ENCODE data around the gene NSD1. TPM values are rescaled to one million over a fixed set of nuclear protein-coding genes. Genes with fewer than 3 reads are reported as not detected.
"Not testable (repeated sequence)": the region's sequence is repeated elsewhere in the genome, so short reads cannot be mapped to it uniquely, and the experiment has no call there.

Gene NSD1
- total and polyA plus RNA-seq, 7 experiments from 2014 or later, result 57.0 to 126 (median 114) TPM

DNA sequence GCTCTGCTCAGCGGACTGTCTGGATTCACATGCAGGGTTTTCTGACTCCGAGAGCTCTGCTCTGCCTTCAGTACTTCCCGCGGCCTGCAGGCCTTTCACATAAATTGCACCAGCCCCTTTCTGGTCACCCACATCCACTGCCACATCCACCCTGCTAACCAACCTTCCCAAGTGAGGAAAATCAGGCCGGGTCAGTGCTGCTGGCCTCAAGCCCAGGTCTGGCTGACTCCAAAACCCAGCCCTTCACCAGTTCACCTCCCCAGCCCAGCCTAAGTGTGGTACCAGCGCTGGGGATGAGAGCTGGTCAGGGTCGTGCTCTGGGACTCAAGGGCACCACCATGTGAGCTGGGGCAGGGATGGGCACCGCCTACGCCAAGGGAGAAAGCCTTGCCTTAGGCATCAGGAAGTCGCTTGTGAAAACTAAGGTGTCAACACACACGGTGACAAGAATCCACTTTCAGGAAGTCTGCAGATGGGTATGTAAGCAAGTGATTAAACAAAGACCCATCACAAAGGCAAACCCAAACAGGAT lies 205.6 kb downstream of the NSD1 start:
- Histone ChIP-seq H3K4me1 (ENCODE audit: control insufficient read depth in 2 of 2, insufficient read depth in 2 of 2, low read length in 2 of 2) (no peaks in the 10 kb centered on the region), H3K27ac (ENCODE audit: low read depth, low read length) (no peak overlapping the region), H3K4me3 (ENCODE audit: low read length) (no peak overlapping the region), H3K27me3 (ENCODE audit: control insufficient read depth in 2 of 2, insufficient read depth in 2 of 2, low read length in 2 of 2) (no peaks in the 10 kb centered on the region), H3K9me3 (ENCODE audit: control insufficient read depth in 2 of 3, low read length in 3 of 3) (no peaks in the 10 kb centered on the region), H3K36me3 (ENCODE audit: control insufficient read depth in 2 of 3, insufficient read depth in 3 of 3, low read length in 3 of 3) (peaks cover 7 to 77% (median 38%) of the 10 kb centered on the region in 3 experiments)
- ATAC-seq (no peak), DNase-seq (no peak)
- ChIA-PET POLR2A (no interaction called here), CTCF (no interaction called here)
- intact Hi-C loops (cut with micrococcal nuclease), result no loop called here
- Mint-ChIP-seq H3K9me3 (peaks cover 0 to 3% (median 0%) of the 10 kb centered on the region in 11 donors), H3K27me3 (no peaks in the 10 kb centered on the region), H3K4me3 (no peak overlapping the region), H3K36me3 (peaks cover 14 to 47% (median 27%) of the 10 kb centered on the region in 5 donors), H3K27ac (peak overlapping the region in 2 of 9 donors; percentile 32 to 33), H3K4me1 (peaks cover 5 to 25% (median 23%) of the 10 kb centered on the region in 7 donors)

GRCh38 chr5:177343000-177343399 lies 209.4 kb downstream of the NSD1 start:
- intact Hi-C loops (cut with micrococcal nuclease); H3K4me1 ChIP-seq (ENCODE audit: control insufficient read depth in 2 of 2, insufficient read depth in 2 of 2, low read length in 2 of 2); H3K27ac ChIP-seq (ENCODE audit: low read depth, low read length); H3K27me3 ChIP-seq (ENCODE audit: control insufficient read depth in 2 of 2, insufficient read depth in 2 of 2, low read length in 2 of 2); H3K27me3 Mint-ChIP-seq; H3K4me3 Mint-ChIP-seq; H3K9me3 Mint-ChIP-seq; CTCF ChIA-PET; H3K27ac Mint-ChIP-seq; H3K4me3 ChIP-seq (ENCODE audit: low read length); DNase-seq; ATAC-seq; POLR2A ChIA-PET; H3K9me3 ChIP-seq (ENCODE audit: control insufficient read depth in 2 of 3, low read length in 3 of 3): not testable (repeated sequence)
- Mint-ChIP-seq H3K36me3 (peaks cover 13 to 37% (median 17%) of the 10 kb centered on the region in 5 donors), H3K4me1 (peaks cover 18 to 44% (median 43%) of the 10 kb centered on the region in 7 donors)
- peaks cover 7 to 60% (median 8%) of the 10 kb centered on the region in 3 experiments for H3K36me3 ChIP-seq (ENCODE audit: control insufficient read depth in 2 of 3, insufficient read depth in 3 of 3, low read length in 3 of 3)

GRCh38 chr5:177343777-177344176 lies 210.2 kb downstream of the NSD1 start:
- ATAC-seq, result no peak
- peaks cover 18 to 44% (median 44%) of the 10 kb centered on the region in 7 donors for H3K4me1 Mint-ChIP-seq

GRCh38 chr5:177344891-177345290 lies 211.3 kb downstream of the NSD1 start:
- DNase-seq (no peak), ATAC-seq (no peak)
- Mint-ChIP-seq H3K27me3 (no peaks in the 10 kb centered on the region), H3K4me1 (peaks cover 25 to 49% (median 46%) of the 10 kb centered on the region in 7 donors), H3K36me3 (peaks cover 10 to 38% (median 19%) of the 10 kb centered on the region in 5 donors), H3K27ac (no peak overlapping the region), H3K4me3 (peak overlapping the region in 1 of 10 donors; percentile 48), H3K9me3 (peaks cover 0 to 1% (median 0%) of the 10 kb centered on the region in 11 donors)
- Histone ChIP-seq H3K9me3 (ENCODE audit: control insufficient read depth in 2 of 3, low read length in 3 of 3) (no peaks in the 10 kb centered on the region), H3K36me3 (ENCODE audit: control insufficient read depth in 2 of 3, insufficient read depth in 3 of 3, low read length in 3 of 3) (peaks cover 6 to 50% (median 7%) of the 10 kb centered on the region in 3 experiments), H3K27ac (ENCODE audit: low read depth, low read length) (no peak overlapping the region), H3K27me3 (ENCODE audit: control insufficient read depth in 2 of 2, insufficient read depth in 2 of 2, low read length in 2 of 2) (no peaks in the 10 kb centered on the region), H3K4me1 (ENCODE audit: control insufficient read depth in 2 of 2, insufficient read depth in 2 of 2, low read length in 2 of 2) (peaks cover 16 to 19% of the 10 kb centered on the region in 2 donors), H3K4me3 (ENCODE audit: low read length) (no peak overlapping the region)
- POLR2A ChIA-PET, result no interaction called here
- intact Hi-C loops (cut with micrococcal nuclease), result no loop called here
- CTCF ChIA-PET, result no interaction called here

More at GRCh38 chr5:177343777-177344176, 210.2 kb downstream of the NSD1 start:
- Histone ChIP-seq H3K4me3 (ENCODE audit: low read length) (no peak overlapping the region), H3K27ac (ENCODE audit: low read depth, low read length) (no peak overlapping the region), H3K4me1 (ENCODE audit: control insufficient read depth in 2 of 2, insufficient read depth in 2 of 2, low read length in 2 of 2) (peaks cover 8 to 9% of the 10 kb centered on the region in 2 donors), H3K9me3 (ENCODE audit: control insufficient read depth in 2 of 3, low read length in 3 of 3) (no peaks in the 10 kb centered on the region), H3K27me3 (ENCODE audit: control insufficient read depth in 2 of 2, insufficient read depth in 2 of 2, low read length in 2 of 2) (no peaks in the 10 kb centered on the region), H3K36me3 (ENCODE audit: control insufficient read depth in 2 of 3, insufficient read depth in 3 of 3, low read length in 3 of 3) (peaks cover 6 to 52% (median 7%) of the 10 kb centered on the region in 3 experiments)
- intact Hi-C loops (cut with micrococcal nuclease), result no loop called here
- ChIA-PET CTCF (interaction anchor here (0.7 to 0.8 kb wide), 2 partner anchors 26 to 776 kb away, joined by 3 read pairs; no protein-coding TSS in a partner anchor), POLR2A (interaction anchor here (1.1 kb wide), 1 partner anchor 12 kb away, joined by 4 read pairs; no protein-coding TSS in a partner anchor)
- no peak for DNase-seq
- H3K27ac Mint-ChIP-seq, result peak overlapping the region in 1 of 9 donors; percentile 57
- H3K36me3 Mint-ChIP-seq, result peaks cover 13 to 37% (median 17%) of the 10 kb centered on the region in 5 donors
- peaks cover 0 to 3% (median 0%) of the 10 kb centered on the region in 11 donors for H3K9me3 Mint-ChIP-seq
- no peaks in the 10 kb centered on the region for H3K27me3 Mint-ChIP-seq
- H3K4me3 Mint-ChIP-seq, result peak overlapping the region in 2 of 10 donors; percentile 6 to 18

DNA sequence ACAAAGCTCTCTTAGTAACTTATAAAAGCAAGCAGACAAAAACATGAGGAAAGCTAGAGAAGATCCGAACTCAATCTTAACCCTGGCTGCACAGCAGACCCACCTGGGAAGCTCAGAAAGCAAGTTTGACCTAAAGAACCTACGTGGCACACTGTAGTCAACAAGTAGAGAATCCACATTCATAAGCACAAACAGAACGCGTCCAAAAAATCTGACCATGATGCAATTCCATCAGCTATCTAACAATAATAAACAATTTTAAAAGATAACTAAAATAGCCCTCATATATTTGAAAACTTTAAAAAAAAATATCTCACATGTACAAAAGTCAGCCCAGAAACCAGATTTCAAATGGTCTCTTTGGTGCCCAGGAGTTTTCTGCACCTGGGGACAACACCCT lies 213.2 kb downstream of the NSD1 start:
- peaks cover 36 to 58% (median 54%) of the 10 kb centered on the region in 7 donors for H3K4me1 Mint-ChIP-seq

GRCh38 chr5:177347699-177348098 lies 214.1 kb downstream of the NSD1 start:
- Histone ChIP-seq H3K4me3 (ENCODE audit: low read length) (no peak overlapping the region), H3K9me3 (ENCODE audit: control insufficient read depth in 2 of 3, low read length in 3 of 3) (no peaks in the 10 kb centered on the region), H3K27me3 (ENCODE audit: control insufficient read depth in 2 of 2, insufficient read depth in 2 of 2, low read length in 2 of 2) (no peaks in the 10 kb centered on the region), H3K36me3 (ENCODE audit: control insufficient read depth in 2 of 3, insufficient read depth in 3 of 3, low read length in 3 of 3) (peaks cover 0 to 48% (median 5%) of the 10 kb centered on the region in 3 experiments), H3K4me1 (ENCODE audit: control insufficient read depth in 2 of 2, insufficient read depth in 2 of 2, low read length in 2 of 2) (peaks cover 29 to 35% of the 10 kb centered on the region in 2 donors), H3K27ac (ENCODE audit: low read depth, low read length) (no peak overlapping the region)
- H3K36me3 Mint-ChIP-seq, result peaks cover 8 to 29% (median 11%) of the 10 kb centered on the region in 5 donors
- ChIA-PET POLR2A (interaction anchor here (1.1 kb wide), 1 partner anchor 23 kb away, joined by 3 read pairs; no protein-coding TSS in a partner anchor), CTCF (no interaction called here)
- H3K27me3 Mint-ChIP-seq, result no peaks in the 10 kb centered on the region
- H3K27ac Mint-ChIP-seq, result no peak overlapping the region
- intact Hi-C loops (cut with micrococcal nuclease), result no loop called here
- peaks cover 43 to 62% (median 57%) of the 10 kb centered on the region in 7 donors for H3K4me1 Mint-ChIP-seq
- ATAC-seq (no peak), DNase-seq (no peak)
- peak overlapping the region in 7 of 10 donors; percentile 7 to 59 (median 23) for H3K4me3 Mint-ChIP-seq
- no peaks in the 10 kb centered on the region for H3K9me3 Mint-ChIP-seq

More for the DNA sequence above, 213.2 kb downstream of the NSD1 start:
- Histone ChIP-seq H3K4me3 (ENCODE audit: low read length) (no peak overlapping the region), H3K27me3 (ENCODE audit: control insufficient read depth in 2 of 2, insufficient read depth in 2 of 2, low read length in 2 of 2) (no peaks in the 10 kb centered on the region), H3K36me3 (ENCODE audit: control insufficient read depth in 2 of 3, insufficient read depth in 3 of 3, low read length in 3 of 3) (peaks cover 2 to 49% (median 5%) of the 10 kb centered on the region in 3 experiments), H3K27ac (ENCODE audit: low read depth, low read length) (no peak overlapping the region), H3K9me3 (ENCODE audit: control insufficient read depth in 2 of 3, low read length in 3 of 3) (no peaks in the 10 kb centered on the region), H3K4me1 (ENCODE audit: control insufficient read depth in 2 of 2, insufficient read depth in 2 of 2, low read length in 2 of 2) (peaks cover 29 to 31% of the 10 kb centered on the region in 2 donors)
- CTCF ChIA-PET, result interaction anchor here (1.3 kb wide), 1 partner anchor 37 kb away, joined by 3 read pairs; no protein-coding TSS in a partner anchor
- H3K4me3 Mint-ChIP-seq, result peak overlapping the region in 6 of 10 donors; percentile 16 to 65 (median 30)
- intact Hi-C loops (cut with micrococcal nuclease), result no loop called here
- H3K27me3 Mint-ChIP-seq, result no peaks in the 10 kb centered on the region
- H3K9me3 Mint-ChIP-seq, result no peaks in the 10 kb centered on the region
- H3K36me3 Mint-ChIP-seq, result peaks cover 8 to 30% (median 12%) of the 10 kb centered on the region in 5 donors
- POLR2A ChIA-PET, result interaction anchor here (1.1 kb wide), 2 partner anchors 24 to 170 kb away, joined by 3 read pairs; no protein-coding TSS in a partner anchor
- DNase-seq (no peak), ATAC-seq (no peak)
- peak overlapping the region in 3 of 9 donors; percentile 29 to 38 (median 32) for H3K27ac Mint-ChIP-seq

Data from naive thymus-derived CD4-positive, alpha-beta T cell (primary cell).